GM19455 (cell line): ENCODE data around the gene NPHP1.
"Not testable (repeated sequence)": the region's sequence is repeated elsewhere in the genome, so short reads cannot be mapped to it uniquely, and the experiment has no call there.

Source experiments
- ATAC-seq: cut with Tn5 transposase; IDR thresholded peaks from one replicate; pipeline ENCODE4 v1.9.1; 2021; ENCODE audit not compliant: unreplicated experiment

Gene NPHP1

GRCh38 chr2:110198016-110198415 lies 6.8 kb downstream of the NPHP1 start:
- no peak for ATAC-seq

DNA sequence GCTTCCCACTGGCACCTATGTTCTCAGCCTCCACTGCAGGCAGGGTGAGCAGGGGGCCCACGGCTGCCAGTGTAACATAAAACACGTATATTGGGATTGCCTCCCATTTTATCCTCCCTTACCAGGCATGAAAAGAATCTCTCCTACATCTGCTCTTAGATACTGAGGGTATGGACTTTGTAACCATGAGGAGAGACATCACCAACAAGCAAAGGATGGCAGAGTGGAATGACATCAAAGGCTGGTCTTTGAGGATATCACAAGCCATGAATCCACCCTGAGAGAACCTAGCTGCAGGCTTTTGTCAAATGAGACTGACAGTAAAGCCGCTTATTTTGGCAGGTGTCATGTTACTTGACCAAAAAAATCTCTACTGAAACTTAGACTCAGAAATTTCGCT lies 7.4 kb downstream of the NPHP1 start:
- ATAC-seq = no peak

DNA sequence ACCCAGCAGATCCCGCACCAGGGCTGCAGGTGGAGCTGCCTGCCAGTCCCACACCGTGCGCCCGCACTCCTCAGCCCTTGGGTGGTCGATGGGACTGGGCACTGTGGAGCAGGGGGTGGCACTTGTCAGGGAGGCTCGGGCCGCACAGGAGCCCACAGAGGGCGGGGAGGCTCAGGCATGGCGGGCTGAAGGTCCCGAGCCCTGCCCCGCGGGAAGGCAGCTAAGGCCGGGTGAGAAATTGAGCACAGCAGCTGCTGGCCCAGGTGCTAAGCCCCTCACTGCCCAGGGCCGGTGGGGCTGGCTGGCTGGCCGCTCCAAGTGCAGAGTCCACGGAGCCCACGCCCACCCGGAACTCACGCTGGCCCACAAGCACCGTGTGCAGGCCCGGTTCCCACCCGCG lies 14.6 kb downstream of the NPHP1 start:
- not testable (repeated sequence) for ATAC-seq

- no peak for ATAC-seq
Measured at GRCh38 chr2:110182449-110182848, 22.4 kb downstream of the NPHP1 start.

- no peak for ATAC-seq
Measured at GRCh38 chr2:110180036-110180435, 24.8 kb downstream of the NPHP1 start.

DNA sequence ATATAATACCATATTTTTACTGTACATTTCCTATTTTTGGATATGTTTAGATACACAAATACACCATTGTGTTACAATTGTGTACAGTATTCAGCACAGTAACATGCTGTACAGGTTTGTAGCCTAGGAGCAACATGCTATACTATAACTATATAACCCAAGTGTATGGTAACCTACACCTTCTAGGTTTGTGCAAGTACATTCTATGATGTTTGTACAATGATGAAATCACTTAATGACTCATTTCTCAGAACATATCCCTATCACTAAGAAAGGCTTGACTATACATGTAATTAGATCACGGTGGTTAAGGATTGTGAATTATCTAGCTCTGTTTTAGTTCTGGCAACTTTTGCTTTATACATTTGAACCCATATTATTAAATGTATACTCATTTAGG lies 31.3 kb downstream of the NPHP1 start:
- ATAC-seq = no peak

GRCh38 chr2:110172506-110172905 lies 32.3 kb downstream of the NPHP1 start:
- ATAC-seq = no peak

DNA sequence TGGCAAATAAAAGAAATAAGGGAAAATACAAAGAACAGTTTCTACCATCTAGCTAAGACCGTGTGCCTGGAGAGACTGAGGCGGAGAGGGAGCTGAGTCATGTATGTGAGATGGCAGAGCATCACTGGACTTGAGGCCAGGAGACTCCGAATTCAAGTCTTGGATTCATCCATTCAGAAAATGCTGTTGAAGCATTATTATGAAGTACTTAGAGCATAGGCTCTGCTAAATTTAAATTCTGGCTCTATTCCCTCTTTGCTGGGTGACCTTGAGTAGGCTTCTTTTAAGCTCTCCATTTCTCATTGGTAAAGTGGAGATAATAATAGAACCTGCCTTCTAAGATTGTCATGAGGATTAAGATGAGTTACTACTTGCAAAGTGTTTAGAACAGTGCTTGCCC lies 34.7 kb downstream of the NPHP1 start:
- no peak for ATAC-seq

DNA sequence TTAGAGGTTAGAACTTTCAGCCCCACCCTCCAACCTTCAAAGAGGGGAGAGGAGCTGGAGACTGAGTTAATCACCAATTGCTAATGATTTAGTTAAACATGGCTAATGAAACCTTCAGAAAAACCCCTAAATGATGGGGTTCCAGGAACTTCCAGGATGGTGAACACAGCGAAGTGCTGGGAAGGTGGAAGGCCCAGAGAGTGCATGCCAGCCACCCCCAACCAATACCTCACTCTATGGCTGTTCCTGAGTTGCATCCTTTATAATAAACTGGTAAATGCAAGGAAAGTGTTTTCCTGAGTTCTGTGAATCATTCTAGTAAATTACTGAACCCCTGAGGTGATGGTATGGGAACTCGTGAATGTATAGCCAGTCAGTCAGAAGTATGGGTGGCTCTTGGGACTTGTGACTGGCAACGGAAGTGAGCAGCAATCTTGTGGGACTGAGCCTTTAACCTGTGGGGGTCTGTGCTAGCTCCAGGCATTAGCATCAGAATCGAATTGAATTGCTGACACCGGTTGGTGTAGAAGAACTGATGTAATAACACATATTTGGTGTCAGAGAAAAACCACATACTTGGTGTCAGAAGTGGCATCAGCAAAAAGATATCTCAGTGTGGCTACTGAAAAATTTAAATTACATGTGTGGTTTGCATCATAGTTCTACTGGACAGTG lies 37.4 kb downstream of the NPHP1 start:
- ATAC-seq = no peak

DNA sequence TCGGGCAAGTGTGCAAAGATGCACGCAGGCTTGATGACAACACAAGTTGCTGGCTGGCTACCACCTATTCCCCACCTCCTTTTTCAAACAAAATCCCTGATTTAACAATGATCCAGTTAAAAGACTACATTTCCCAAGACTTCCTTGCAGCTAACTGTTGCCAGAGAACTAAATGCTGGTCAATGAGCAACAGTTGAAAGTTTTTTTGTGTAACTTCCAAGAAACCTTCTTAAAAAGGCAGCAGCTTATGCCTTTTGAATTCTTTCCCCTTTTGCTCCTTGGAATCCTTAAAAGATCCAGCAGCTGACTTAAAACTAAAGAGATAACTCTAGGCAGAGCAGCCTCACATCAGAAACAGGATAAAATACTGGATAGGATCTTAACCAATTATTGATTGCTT lies 38.5 kb downstream of the NPHP1 start:
- no peak for ATAC-seq

DNA sequence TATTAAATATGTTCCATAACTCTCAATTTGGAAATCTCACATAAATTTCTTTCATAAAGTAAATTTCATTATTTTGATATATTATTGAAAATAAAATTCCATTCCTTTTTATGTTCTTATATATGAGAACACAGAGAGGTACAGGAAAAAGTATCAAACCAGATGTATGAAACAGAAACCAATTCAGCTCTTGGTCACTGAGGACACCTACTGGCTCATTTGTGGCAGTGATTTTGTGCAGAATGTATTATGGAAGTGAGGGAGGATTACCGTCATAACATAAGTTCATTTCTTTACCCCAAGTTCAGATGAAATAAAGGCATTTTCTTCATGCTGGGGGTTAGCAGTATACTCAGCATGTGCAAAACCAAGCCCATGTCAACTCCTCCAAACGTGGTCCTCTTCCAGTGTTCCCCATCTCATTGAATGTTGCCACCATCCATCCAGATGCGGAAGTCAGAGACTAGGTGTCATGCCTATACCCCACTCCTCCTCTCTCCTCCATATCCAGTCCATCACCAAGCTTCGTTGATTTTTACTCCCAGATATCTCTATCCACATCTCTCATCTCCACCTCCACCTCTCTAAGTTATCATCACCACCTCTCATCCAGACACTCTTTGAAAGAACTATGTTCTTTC lies 47.5 kb downstream of the NPHP1 start:
- no peak for ATAC-seq

DNA sequence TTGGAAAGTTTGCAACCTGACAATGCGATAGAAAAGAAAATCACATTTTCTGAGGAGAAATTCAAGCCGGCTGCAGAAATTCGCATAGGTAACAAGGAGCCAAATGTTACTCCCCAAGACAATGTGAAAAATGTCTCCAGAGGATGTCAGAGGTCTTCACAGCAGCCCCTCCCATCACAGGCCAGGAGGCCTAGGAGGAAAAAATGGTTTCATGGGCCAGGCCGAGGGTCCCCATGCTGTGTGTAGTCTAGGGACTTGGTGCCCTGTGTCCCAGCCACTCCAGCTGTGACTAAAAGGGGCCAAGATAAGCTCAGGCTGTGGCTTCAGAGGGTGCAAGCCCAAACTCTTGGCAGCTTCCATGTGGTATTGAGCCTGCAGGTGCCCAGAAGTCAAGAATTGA lies 50.0 kb downstream of the NPHP1 start:
- not testable (repeated sequence) for ATAC-seq

GRCh38 chr2:110154188-110154587 lies 50.6 kb downstream of the NPHP1 start:
- ATAC-seq = not testable (repeated sequence)

GRCh38 chr2:110153416-110153815 lies 51.4 kb downstream of the NPHP1 start:
- no peak for ATAC-seq

DNA sequence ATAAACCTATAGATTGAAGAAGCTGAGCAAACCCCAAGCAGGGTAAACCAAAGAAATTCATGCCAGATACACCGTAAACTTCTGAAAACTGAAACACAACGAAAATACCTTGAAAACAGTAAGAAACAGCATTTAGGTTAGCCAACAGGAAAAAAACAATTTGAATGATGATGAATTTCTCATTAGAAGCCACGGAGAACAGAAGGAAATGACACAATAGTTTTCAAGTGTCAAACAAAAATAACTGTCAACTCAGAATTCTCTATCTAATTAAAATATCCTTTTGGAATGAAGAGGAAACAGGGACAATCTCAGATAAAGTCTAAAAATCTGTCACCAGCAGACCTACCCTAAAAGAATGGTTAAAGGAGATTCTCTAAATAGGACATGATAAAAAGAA lies 51.9 kb downstream of the NPHP1 start:
- no peak for ATAC-seq

- no peak for ATAC-seq
Measured at GRCh38 chr2:110149330-110150220, 55.2 kb downstream of the NPHP1 start.

DNA sequence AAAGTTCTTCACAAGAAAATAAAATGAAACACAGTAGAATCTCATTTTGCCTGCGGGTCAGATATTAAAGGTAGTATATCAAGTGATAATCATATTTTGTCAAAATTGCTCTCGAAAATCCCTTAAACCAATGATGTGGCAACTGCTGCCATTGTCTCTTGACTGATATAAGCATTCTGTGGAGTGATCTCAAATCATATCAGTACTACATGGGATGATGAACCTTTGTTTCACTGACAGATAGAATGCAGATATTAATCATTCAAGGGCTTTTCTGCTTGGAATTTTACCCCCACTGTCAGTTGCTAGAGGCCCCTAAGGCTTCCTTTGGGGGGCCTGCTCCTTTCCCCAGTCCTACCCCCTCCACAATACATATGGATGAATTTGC lies 57.9 kb downstream of the NPHP1 start:
- ATAC-seq = no peak

GRCh38 chr2:110146183-110146944 lies 58.4 kb downstream of the NPHP1 start:
- ATAC-seq = no peak

DNA sequence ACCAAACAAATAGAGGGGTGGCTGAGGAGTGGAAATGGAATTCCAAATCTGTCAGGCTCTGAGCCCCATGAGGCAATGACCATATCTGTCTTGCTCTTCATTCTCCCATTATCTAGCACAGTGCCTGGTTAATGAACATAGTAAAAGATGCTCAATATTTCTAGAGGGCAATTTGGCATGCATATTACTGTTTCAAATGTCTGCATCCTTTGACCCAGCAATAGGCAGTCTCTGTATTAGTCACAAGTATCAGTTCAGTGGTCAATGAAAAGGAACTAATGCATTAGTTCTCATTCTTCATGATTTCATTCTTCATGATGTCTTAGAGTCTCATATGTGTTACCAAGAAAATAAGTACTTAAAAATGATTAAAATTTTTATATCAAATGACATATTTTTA lies 60.8 kb downstream of the NPHP1 start:
- no peak for ATAC-seq

GRCh38 chr2:110140401-110140800 lies 64.4 kb downstream of the NPHP1 start:
- no peak for ATAC-seq

- no peak for ATAC-seq
Measured at GRCh38 chr2:110134025-110134424, 70.8 kb downstream of the NPHP1 start.
